GM23248 (cell line): ENCODE results near the gene CYP3A4. TPM values are rescaled to one million over a fixed set of nuclear protein-coding genes. Genes with fewer than 3 reads are reported as not detected.
"Not testable (repeated sequence)": the region's sequence is repeated elsewhere in the genome, so short reads cannot be mapped to it uniquely, and the experiment has no call there.

Experiments used
- DNase-seq: peaks from one replicate; pipeline ENCODE4 v3.0.0-alpha.2; 2015
- H2AFZ ChIP-seq: fragments of 200-600 bp; sonication (generic); 2 replicates; pipeline ENCODE4 v1.6.1; 2016; ENCODE audit warnings: antibody characterized with exemption
- H3F3A ChIP-seq: fragments of 200-600 bp; sonication (generic); 2 replicates; pipeline ENCODE4 v1.6.1; 2016; ENCODE audit warnings: mild to moderate bottlenecking, antibody characterized with exemption, mixed run types; ENCODE audit not compliant: insufficient read depth
- H3K27ac ChIP-seq: fragments of 200-600 bp; sonication (generic); 2 replicates; pipeline ENCODE4 v1.5.1; 2016; ENCODE audit warnings: mild to moderate bottlenecking
- H3K27me3 ChIP-seq: fragments of 200-600 bp; sonication (generic); replicated peaks from 2 replicates; pipeline ENCODE4 v1.6.1; 2016; ENCODE audit warnings: mild to moderate bottlenecking; ENCODE audit not compliant: insufficient read depth
- H3K36me3 ChIP-seq: fragments of 200-600 bp; sonication (generic); 2 replicates; pipeline ENCODE4 v1.6.1; 2016; ENCODE audit warnings: low read depth, mild to moderate bottlenecking
- H3K4me1 ChIP-seq: fragments of 200-600 bp; sonication (generic); 2 replicates; pipeline ENCODE4 v1.6.1; 2016; ENCODE audit warnings: mild to moderate bottlenecking; ENCODE audit not compliant: insufficient read depth
- H3K4me2 ChIP-seq: fragments of 200-600 bp; sonication (generic); one replicate; pipeline ENCODE4 v1.6.1; 2016; ENCODE audit warnings: mild to moderate bottlenecking; ENCODE audit not compliant: unreplicated experiment
- H3K4me3 ChIP-seq: fragments of 200-600 bp; sonication (generic); 2 replicates; pipeline ENCODE4 v1.5.1; 2016; ENCODE audit warnings: mild to moderate bottlenecking
- H3K79me2 ChIP-seq: fragments of 200-600 bp; sonication (generic); 2 replicates; pipeline ENCODE4 v1.6.1; 2016; ENCODE audit warnings: mild to moderate bottlenecking; ENCODE audit not compliant: insufficient read depth
- H3K9ac ChIP-seq: fragments of 200-600 bp; sonication (generic); 2 replicates; pipeline ENCODE4 v1.6.1; 2016; ENCODE audit warnings: mild to moderate bottlenecking
- H3K9me2 ChIP-seq: fragments of 200-600 bp; sonication (generic); 2 replicates; pipeline ENCODE4 v1.6.1; 2016; ENCODE audit warnings: mixed run types, mild to moderate bottlenecking, moderate library complexity; ENCODE audit not compliant: insufficient read depth
- H3K9me3 ChIP-seq: fragments of 200-600 bp; sonication (generic); one replicate; pipeline ENCODE4 v1.6.1; 2017; ENCODE audit warnings: low read depth
- H4K20me1 ChIP-seq: fragments of 200-600 bp; sonication (generic); 2 replicates; pipeline ENCODE4 v1.6.0; 2016; ENCODE audit not compliant: insufficient read depth
- EZH2 ChIP-seq: fragments of 200-600 bp; sonication (generic); IDR thresholded peaks from 2 replicates; pipeline ENCODE4 v1.6.1; 2018; ENCODE audit warnings: antibody characterized with exemption, mild to moderate bottlenecking; ENCODE audit not compliant: insufficient read depth, poor library complexity, severe bottlenecking
- EZH2phosphoT487 ChIP-seq: fragments of 200-600 bp; sonication (generic); IDR thresholded peaks from 2 replicates; pipeline ENCODE4 v1.6.1; 2018; ENCODE audit warnings: antibody characterized with exemption, moderate library complexity, mild to moderate bottlenecking, low read depth; ENCODE audit not compliant: insufficient read depth
- WGBS, 2 experiments: methylation state at CpG; one replicate each; pipeline ENCODE4 v1.1.6; 2015 to 2017; ENCODE audit warnings: low lambda C conversion rate in 2 of 2, low coverage in 1 of 2; ENCODE audit errors: missing lambda C conversion rate in 2 of 2; 5-methylcytosine and 5-hydroxymethylcytosine counted together
- in situ Hi-C: fragments of 300-500 bp; cut with MboI; formaldehyde crosslinking; loops from 2 replicates; pipeline ENCODE4 v1.15.0; 2020
- polyA plus RNA-seq: library from polyadenylated mRNA; unstranded; fragments of >200 nt; fragmentation: Nextera tagmentation; extraction: Ambion mirVana; gene quantifications from 2 replicates; pipeline ENCODE4 v1.2.1, GENCODE V29; 2016
- total RNA-seq: library from RNA; depleted of rRNA; stranded (reverse); fragments of >200 nt; shearing (Covaris generic); gene quantifications from 2 replicates; pipeline ENCODE4 v1.2.3, GENCODE V29; 2014

Gene CYP3A4
- total and polyA plus RNA-seq, 2 experiments from 2014 or later, result not detected

DNA sequence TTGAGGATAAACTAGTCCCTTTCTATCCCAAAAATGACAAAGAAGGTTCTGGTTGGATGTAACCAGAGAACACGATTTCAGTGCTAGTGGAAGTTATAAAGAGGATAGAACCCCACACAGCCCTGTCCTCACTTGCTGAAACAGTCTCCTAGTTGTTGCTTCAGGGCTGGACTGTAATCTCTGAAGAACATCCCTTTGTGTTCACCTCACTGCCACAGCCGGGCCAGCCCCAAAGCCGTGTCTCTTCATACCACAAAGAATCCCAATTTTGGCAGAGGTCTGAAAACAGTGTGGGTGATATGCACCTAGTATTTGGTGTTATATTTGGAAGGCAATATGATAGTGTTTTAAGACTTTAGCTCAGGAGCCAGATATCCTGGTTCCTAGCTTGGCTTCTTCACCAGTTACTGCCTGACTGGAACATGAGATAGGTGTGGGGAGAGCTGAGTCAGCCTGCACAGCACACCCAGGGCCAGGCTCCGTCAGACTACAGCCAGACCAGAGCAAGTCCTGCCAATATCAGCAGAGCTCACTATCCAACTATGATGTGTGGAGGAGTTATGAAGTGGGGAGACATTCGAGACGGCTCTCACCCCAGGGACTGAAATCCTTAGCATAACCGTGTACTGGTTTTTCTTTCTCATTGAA is 21.2 kb downstream of the CYP3A4 start:
- no peak overlapping the region for H3K9ac ChIP-seq
- in situ Hi-C loops, result no loop called here
- H3K4me3 ChIP-seq, result no peak overlapping the region
- H3F3A ChIP-seq, result peaks cover 14% of the 10 kb centered on the region
- 30 to 32% methylated on average over 7 of the region's 7 CpGs for WGBS, 2 experiments
- H3K9me3 ChIP-seq, result no peaks in the 10 kb centered on the region
- DNase-seq, result peak; percentile 89
- TF ChIP-seq EZH2 (no peak), EZH2phosphoT487 (no peak)
- peaks cover 29% of the 10 kb centered on the region for H3K27me3 ChIP-seq
- no peaks in the 10 kb centered on the region for H3K9me2 ChIP-seq
- peaks cover 11% of the 10 kb centered on the region for H3K4me1 ChIP-seq
- H3K79me2 ChIP-seq, result no peaks in the 10 kb centered on the region
- H3K36me3 ChIP-seq, result no peaks in the 10 kb centered on the region
- H4K20me1 ChIP-seq, result no peaks in the 10 kb centered on the region
- H3K27ac ChIP-seq, result peak overlapping the region; percentile 40
- H3K4me2 ChIP-seq, result peak overlapping the region; percentile 69
- no peak overlapping the region for H2AFZ ChIP-seq

DNA sequence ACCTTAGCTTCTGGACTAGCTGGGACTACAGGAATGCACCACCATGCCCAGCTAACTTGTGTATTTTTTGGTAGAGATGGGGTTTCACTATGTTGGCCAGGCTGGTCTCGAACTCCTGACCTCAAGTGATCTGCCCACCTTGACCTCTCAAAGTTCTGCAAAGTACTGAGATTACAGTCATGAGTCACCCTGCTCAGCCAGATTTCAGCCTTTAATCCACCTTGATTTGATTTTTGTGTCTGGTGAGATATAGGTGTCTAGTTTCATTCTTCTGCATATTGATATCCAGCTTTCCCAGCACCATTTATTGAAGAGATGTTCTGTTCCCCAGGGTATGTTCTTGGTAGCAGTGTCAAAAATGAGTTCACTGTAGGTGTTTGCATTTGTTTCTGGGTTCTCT is 28.9 kb downstream of the CYP3A4 start:
- Histone ChIP-seq H3K9me3 (no peaks in the 10 kb centered on the region), H3K27me3 (peaks cover 10% of the 10 kb centered on the region), H3K27ac (no peak overlapping the region), H3K9ac (no peak overlapping the region), H2AFZ (no peak overlapping the region), H3K4me3 (no peak overlapping the region), H3F3A (no peaks in the 10 kb centered on the region; the same call in 1 of the 2 replicates), H3K36me3 (no peaks in the 10 kb centered on the region), H3K4me1 (peaks cover 13% of the 10 kb centered on the region), H3K79me2 (no peaks in the 10 kb centered on the region), H3K9me2 (no peaks in the 10 kb centered on the region), H4K20me1 (no peaks in the 10 kb centered on the region), H3K4me2 (no peak overlapping the region)
- WGBS, 2 experiments, result 60 to 71% methylated on average over 1 of the region's 1 CpG
- TF ChIP-seq EZH2 (no peak), EZH2phosphoT487 (no peak)
- in situ Hi-C loops, result no loop called here
- DNase-seq, result no peak

DNA sequence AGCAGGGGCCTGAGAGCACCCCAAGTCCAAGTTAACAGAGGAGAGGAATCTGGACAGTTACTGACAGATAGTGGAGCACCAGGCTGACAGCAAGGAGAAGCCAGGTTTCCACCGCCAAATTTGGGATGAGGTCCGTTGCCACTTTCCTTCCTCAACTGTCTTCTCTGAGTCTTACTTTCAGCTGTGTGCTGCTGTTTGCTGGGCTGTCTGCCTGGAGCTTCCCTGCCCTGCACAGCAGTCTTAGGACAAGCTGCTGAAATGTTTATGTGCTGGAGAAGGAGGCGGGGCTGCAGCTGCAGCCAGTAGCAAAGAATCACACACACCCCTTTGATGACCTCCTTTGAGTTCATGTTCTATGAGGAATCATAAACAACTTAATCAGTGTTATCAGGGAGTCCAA is 31.6 kb downstream of the CYP3A4 start:
- Histone ChIP-seq H4K20me1 (no peaks in the 10 kb centered on the region), H3K4me3 (no peak overlapping the region), H3K36me3 (no peaks in the 10 kb centered on the region), H3K9me2 (no peaks in the 10 kb centered on the region), H2AFZ (no peak overlapping the region), H3K4me2 (no peak overlapping the region), H3K27ac (no peak overlapping the region), H3K9me3 (no peaks in the 10 kb centered on the region), H3F3A (no peaks in the 10 kb centered on the region; the same call in 1 of the 2 replicates), H3K79me2 (no peaks in the 10 kb centered on the region), H3K9ac (no peak overlapping the region), H3K27me3 (peaks cover 34% of the 10 kb centered on the region), H3K4me1 (peaks cover 13% of the 10 kb centered on the region)
- WGBS, 2 experiments, result 0 to 15% methylated on average over 3 of the region's 3 CpGs
- in situ Hi-C loops, result no loop called here
- TF ChIP-seq EZH2phosphoT487 (no peak), EZH2 (no peak)
- DNase-seq, result peak; percentile 26

DNA sequence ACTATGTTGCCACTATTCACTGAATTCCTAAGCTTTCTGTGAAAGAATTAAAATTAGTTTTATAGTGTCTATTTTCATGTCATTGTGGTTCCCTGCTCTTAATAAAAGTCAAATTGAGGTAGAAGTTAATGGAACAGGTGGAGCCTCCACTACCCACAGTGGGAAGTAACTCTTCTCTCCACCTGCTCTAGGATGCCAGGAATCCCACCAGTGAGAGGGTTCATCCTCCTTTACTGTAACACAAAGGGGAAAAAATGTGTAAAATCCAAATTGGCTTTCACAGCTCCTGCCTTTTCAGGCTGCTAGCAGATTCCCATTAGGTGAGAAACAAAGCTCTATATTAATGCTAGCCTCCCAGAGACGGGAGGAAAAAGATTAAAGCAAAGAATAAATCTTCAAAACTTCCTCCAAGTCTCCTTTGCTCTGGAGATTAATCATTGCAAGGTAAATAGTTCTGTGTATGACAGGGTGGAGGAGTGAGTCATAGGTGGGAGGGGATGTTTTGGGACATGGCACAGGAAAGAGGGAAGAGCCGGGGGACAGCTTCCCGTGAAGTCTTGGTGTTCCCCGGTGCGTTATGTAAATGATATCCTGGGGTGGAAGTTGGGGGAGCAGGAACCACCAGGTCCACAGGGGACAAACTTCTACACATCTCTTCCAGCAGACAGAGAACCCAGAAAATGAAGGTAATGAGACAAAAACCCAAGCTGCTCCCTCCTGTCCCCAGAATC is 32.5 kb downstream of the CYP3A4 start:
- H3K79me2 ChIP-seq, H3F3A ChIP-seq, H3K9me3 ChIP-seq, H3K36me3 ChIP-seq, H3K4me3 ChIP-seq, in situ Hi-C loops, H4K20me1 ChIP-seq, H3K9ac ChIP-seq, H3K9me2 ChIP-seq, H3K27ac ChIP-seq, H2AFZ ChIP-seq: not testable (repeated sequence)
- DNase-seq, result peak; percentile 30
- H3K4me1 ChIP-seq, result peaks cover 13% of the 10 kb centered on the region
- H3K4me2 ChIP-seq, result peak overlapping the region; percentile 7
- H3K27me3 ChIP-seq, result peaks cover 34% of the 10 kb centered on the region
- 27 to 30% methylated on average over 5 of the region's 5 CpGs for WGBS, 2 experiments
